ENCODE results near the gene HTT. TPM values are rescaled to one million over a fixed set of nuclear protein-coding genes. Genes with fewer than 3 reads are reported as not detected.

Gene HTT
- total and polyA plus RNA-seq, 10 of the 15 experiments (the other 5 are each of a cell fraction or from before 2014, with no cell fraction given), result 3.3 to 113 (median 43.3) TPM

GRCh38 chr4:3192188-3192587 is 117.7 kb downstream of the HTT start:
- H3K27me3 ChIP-seq (replicated peaks in 1 of 2; ENCODE audit: control insufficient read depth in 2 of 2, insufficient read depth in 2 of 2, low read length in 1 of 2), result no peaks in the 10 kb centered on the region
- intact Hi-C loops (cut with micrococcal nuclease; ENCODE audit: unreplicated experiment), result no loop called here
- H2AFZ ChIP-seq (ENCODE audit: control insufficient read depth, low read depth, low read length), result no peak overlapping the region
- WGBS (ENCODE audit: insufficient coverage, insufficient replicate concordance, low lambda C conversion rate, missing lambda C conversion rate), result 61% methylated on average over 4 of the region's 4 CpGs
- H3K4me1 ChIP-seq (ENCODE audit: control insufficient read depth, insufficient read depth, low read length), result no peaks in the 10 kb centered on the region
- BruUV-seq (replicated peaks), result no TSS peak
- DNase-seq (ENCODE audit: low read depth, low spot score), result no peak
- in situ Hi-C loops (cut with MboI), result no loop called here
- ChIA-PET SMC1A (ENCODE audit: uncharacterized antibody, unreplicated experiment) (interaction anchor here (0.8 to 2.1 kb wide), 3 partner anchors 15 to 132 kb away, joined by 3 to 5 read pairs (median 3); no protein-coding TSS in a partner anchor), RAD21 (ENCODE audit: unreplicated experiment) (no interaction called here), POLR2A (no interaction called here), CTCF (interaction anchor here (0.7 to 1.4 kb wide), 4 partner anchors 10 to 154 kb away, joined by 3 to 5 read pairs (median 3); no protein-coding TSS in a partner anchor)
- no peak overlapping the region for H3K4me2 ChIP-seq (ENCODE audit: control insufficient read depth, insufficient read depth)
- no peak for TF ChIP-seq REST (IDR thresholded peaks at IDR 0.05; ENCODE audit: low read depth, low read length)
- TF ChIP-seq, protein P1, sequence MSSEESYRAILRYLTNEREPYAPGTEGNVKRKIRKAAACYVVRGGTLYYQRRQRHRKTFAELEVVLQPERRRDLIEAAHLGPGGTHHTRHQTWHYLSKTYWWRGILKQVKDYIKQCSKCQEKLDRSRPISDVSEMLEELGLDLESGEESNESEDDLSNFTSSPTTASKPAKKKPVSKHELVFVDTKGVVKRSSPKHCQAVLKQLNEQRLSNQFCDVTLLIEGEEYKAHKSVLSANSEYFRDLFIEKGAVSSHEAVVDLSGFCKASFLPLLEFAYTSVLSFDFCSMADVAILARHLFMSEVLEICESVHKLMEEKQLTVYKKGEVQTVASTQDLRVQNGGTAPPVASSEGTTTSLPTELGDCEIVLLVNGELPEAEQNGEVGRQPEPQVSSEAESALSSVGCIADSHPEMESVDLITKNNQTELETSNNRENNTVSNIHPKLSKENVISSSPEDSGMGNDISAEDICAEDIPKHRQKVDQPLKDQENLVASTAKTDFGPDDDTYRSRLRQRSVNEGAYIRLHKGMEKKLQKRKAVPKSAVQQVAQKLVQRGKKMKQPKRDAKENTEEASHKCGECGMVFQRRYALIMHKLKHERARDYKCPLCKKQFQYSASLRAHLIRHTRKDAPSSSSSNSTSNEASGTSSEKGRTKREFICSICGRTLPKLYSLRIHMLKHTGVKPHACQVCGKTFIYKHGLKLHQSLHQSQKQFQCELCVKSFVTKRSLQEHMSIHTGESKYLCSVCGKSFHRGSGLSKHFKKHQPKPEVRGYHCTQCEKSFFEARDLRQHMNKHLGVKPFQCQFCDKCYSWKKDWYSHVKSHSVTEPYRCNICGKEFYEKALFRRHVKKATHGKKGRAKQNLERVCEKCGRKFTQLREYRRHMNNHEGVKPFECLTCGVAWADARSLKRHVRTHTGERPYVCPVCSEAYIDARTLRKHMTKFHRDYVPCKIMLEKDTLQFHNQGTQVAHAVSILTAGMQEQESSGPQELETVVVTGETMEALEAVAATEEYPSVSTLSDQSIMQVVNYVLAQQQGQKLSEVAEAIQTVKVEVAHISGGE (CRISPR knock-in tag; IDR thresholded peaks at IDR 0.05), result no peak
- no peak for TF ChIP-seq MTA2 (IDR thresholded peaks at IDR 0.05; ENCODE audit: low read depth)
- TF ChIP-seq POLR2AphosphoS5 (IDR thresholded peaks at IDR 0.05; ENCODE audit: low read length), result no peak
- TF ChIP-seq POLR2AphosphoS2 (IDR thresholded peaks at IDR 0.05; ENCODE audit: low read depth, low read length), result no peak
- TF ChIP-seq RAD21 (IDR thresholded peaks at IDR 0.05; ENCODE audit: insufficient read depth, low read depth, low read length), result no peak
- no peak for TF ChIP-seq RFX5 (IDR thresholded peaks at IDR 0.05; ENCODE audit: low read depth, low read length)
- TF ChIP-seq, protein P2, sequence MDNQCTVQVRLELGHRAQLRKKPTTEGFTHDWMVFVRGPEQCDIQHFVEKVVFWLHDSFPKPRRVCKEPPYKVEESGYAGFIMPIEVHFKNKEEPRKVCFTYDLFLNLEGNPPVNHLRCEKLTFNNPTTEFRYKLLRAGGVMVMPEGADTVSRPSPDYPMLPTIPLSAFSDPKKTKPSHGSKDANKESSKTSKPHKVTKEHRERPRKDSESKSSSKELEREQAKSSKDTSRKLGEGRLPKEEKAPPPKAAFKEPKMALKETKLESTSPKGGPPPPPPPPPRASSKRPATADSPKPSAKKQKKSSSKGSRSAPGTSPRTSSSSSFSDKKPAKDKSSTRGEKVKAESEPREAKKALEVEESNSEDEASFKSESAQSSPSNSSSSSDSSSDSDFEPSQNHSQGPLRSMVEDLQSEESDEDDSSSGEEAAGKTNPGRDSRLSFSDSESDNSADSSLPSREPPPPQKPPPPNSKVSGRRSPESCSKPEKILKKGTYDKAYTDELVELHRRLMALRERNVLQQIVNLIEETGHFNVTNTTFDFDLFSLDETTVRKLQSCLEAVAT (IDR thresholded peaks at IDR 0.05), result no peak
- TF ChIP-seq FOS (IDR thresholded peaks at IDR 0.05; ENCODE audit: borderline replicate concordance, extremely low read depth, insufficient read length), result no peak
- TF ChIP-seq HDAC6 (IDR thresholded peaks at IDR 0.05; ENCODE audit: unreplicated experiment), result no peak
- ATAC-seq, result peak; percentile 31; the same call in 1 of the 3 replicates
- no peak for FAIRE-seq
- H3K27ac ChIP-seq (ENCODE audit: control insufficient read depth, insufficient read depth), result no peak overlapping the region; the same call in 1 of the 2 replicates
- no peak overlapping the region for H3K9ac ChIP-seq (ENCODE audit: control insufficient read depth, insufficient read depth, low read length)
- H4K20me1 ChIP-seq (ENCODE audit: control insufficient read depth, insufficient read depth), result 0 out of 2 replicates have a peak, but pooled peaks cover 2% of the 10 kb centered on the region
- H3K36me3 ChIP-seq (ENCODE audit: control insufficient read depth in 2 of 2, insufficient read depth in 2 of 2, low read length in 1 of 2), result peaks cover 27 to 44% of the 10 kb centered on the region in 2 experiments
- no peak overlapping the region for H3K4me3 ChIP-seq
- H3K9me3 ChIP-seq (replicated peaks; ENCODE audit: control insufficient read depth, insufficient read depth, low read length), result no peaks in the 10 kb centered on the region
- H3K79me2 ChIP-seq (ENCODE audit: control insufficient read depth, insufficient read depth, low read length), result no peaks in the 10 kb centered on the region

All from GM12878 (cell line).